Astrocyte (in vitro differentiated cells and primary cell): Measurements from ENCODE around the gene GNAS-AS1.

Experiments
- EZH2 ChIP-seq: IDR thresholded peaks from 2 replicates; pipeline ENCODE4 v1.6.1; 2012; ENCODE audit warnings: mild to moderate bottlenecking, low read length, inconsistent platforms; ENCODE audit not compliant: insufficient read depth
- TF ChIP-seq, protein P1 (sequence below): IDR thresholded peaks from 2 replicates; pipeline ENCODE4 v1.5.1; 2011; ENCODE audit warnings: low read depth, mild to moderate bottlenecking, inconsistent platforms, low read length, moderate library complexity; ENCODE audit not compliant: insufficient read depth

DNA sequence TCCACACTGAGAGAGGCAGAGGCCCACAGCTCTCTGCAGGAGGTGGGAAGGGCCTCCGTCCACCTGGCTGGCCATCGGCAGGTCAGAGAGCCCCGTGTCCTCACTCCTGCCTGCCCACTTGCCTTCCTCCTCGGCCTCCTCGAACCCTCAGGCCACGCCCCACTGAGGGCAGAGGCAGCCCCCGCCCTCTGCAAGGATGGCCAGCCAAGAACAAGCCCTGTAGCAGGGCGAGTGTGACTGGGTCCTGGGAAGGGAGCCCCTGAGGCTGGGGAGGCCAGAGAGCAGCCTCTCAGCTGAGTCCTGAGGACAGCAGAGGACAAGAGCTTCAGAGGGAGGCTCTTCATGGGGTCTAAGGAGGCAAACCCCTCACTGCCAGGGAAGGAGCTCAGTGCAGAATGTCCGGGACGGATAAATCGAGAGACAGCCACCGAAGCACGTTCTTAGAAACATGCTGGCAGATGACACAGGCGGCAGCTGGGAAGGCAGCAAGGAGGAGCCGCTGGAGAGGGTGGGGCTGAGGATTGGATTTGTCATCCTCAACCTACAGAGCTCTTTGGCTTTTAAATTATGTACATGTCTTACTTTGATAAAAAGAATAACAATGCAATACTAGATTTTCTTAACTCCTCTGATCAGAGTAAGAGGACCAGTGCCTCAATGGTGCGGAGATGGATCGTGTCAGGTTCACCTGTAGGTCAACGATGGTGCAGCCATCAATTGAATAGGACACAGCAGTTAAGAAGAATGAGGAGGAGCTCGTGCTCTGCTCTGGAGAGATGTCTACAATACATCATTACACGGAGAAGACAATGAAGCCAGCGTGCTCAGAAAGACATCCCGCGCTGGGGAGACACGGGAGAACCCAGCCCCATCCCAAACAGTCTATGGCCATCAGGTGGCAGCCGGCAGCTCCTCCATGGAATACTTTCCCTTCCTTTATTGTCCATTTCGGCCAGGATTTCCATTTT lies 53.0 kb downstream of the GNAS-AS1 start:
- TF ChIP-seq, protein P1, sequence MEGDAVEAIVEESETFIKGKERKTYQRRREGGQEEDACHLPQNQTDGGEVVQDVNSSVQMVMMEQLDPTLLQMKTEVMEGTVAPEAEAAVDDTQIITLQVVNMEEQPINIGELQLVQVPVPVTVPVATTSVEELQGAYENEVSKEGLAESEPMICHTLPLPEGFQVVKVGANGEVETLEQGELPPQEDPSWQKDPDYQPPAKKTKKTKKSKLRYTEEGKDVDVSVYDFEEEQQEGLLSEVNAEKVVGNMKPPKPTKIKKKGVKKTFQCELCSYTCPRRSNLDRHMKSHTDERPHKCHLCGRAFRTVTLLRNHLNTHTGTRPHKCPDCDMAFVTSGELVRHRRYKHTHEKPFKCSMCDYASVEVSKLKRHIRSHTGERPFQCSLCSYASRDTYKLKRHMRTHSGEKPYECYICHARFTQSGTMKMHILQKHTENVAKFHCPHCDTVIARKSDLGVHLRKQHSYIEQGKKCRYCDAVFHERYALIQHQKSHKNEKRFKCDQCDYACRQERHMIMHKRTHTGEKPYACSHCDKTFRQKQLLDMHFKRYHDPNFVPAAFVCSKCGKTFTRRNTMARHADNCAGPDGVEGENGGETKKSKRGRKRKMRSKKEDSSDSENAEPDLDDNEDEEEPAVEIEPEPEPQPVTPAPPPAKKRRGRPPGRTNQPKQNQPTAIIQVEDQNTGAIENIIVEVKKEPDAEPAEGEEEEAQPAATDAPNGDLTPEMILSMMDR = no peak
- TF ChIP-seq EZH2 = no peak
